ENCODE measurements around the gene RIOK1. TPM values are rescaled to one million over a fixed set of nuclear protein-coding genes. Genes with fewer than 3 reads are reported as not detected.

RIOK1 gene
- total and polyA plus RNA-seq, 2 of the 13 experiments (the other 11 are each of a cell fraction or from before 2014, with no cell fraction given): 9.4 to 37.8 TPM

DNA sequence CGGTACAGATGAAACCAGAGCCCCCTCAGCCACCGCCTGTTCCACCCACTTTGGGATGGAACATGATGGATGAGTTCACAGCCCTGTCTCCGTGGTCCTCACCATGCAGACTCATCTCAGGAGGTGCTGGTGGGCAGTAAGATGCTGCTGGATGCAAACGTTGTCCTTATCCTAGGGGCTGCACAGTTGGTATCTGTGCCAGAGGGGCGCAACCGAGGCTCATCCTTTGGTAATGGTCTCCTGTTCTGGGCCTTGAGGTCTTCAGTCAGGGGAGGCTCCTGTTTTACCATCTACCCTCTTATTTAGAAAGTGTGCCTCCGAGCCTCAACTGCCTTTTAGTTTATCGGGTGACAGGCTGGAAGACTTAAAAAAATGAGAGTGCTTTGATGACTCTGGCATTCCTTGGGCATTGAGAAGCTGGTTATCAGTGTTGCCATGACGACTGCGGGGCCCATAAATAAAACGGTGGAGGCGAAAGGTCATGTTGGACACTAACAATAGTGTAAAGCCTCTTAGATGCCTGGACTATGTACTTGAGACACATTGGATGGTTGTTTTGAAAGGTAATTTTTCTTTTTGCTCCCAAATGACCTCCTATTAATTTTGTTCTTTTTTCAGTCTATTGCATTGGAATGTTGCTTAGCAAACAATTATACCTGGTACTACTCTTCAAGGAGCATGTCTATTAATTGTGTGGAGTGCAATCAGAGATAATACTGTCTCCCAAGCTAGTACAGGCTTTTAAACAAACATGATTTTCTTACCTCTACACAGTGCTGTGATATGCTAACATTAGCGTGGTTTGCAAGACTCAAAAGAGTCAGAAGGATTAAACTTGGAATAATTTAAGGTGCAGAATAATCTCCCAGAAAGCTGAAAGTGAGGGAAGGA lies 77.6 kb downstream of the RIOK1 start (continued):
- TF ChIP-seq ZNF7 (CRISPR knock-in tag; IDR thresholded peaks at IDR 0.05) (no peak), ZNF615 (CRISPR knock-in tag; IDR thresholded peaks at IDR 0.05; ENCODE audit: borderline replicate concordance) (no peak), TEAD3 (CRISPR knock-in tag; optimal IDR thresholded peaks at IDR 0.05; ENCODE audit: borderline replicate concordance) (peak; percentile 84), IRX3 (CRISPR knock-in tag; IDR thresholded peaks at IDR 0.05; ENCODE audit: borderline replicate concordance, low read depth) (no peak), FOSL1 (CRISPR knock-in tag; IDR thresholded peaks at IDR 0.05; ENCODE audit: borderline replicate concordance) (no peak), FIP1L1 (IDR thresholded peaks at IDR 0.05; ENCODE audit: borderline replicate concordance, insufficient read depth, low read depth, low read length) (no peak), THAP9 (CRISPR knock-in tag; IDR thresholded peaks at IDR 0.05; ENCODE audit: borderline replicate concordance) (no peak), SOX5 (CRISPR knock-in tag; IDR thresholded peaks at IDR 0.05; ENCODE audit: borderline replicate concordance) (peak; percentile 87), ZNF430 (CRISPR knock-in tag; IDR thresholded peaks at IDR 0.05) (no peak), FOXK2 (IDR thresholded peaks at IDR 0.05) (no peak), ZNF841 (CRISPR knock-in tag; IDR thresholded peaks at IDR 0.05; ENCODE audit: borderline replicate concordance) (no peak), HMG20B (CRISPR knock-in tag; conservative IDR thresholded peaks at IDR 0.05) (0 out of 2 replicates have a peak, but pooled peaks have one; percentile 33), GTF3A (CRISPR knock-in tag; conservative IDR thresholded peaks at IDR 0.05) (no peak), ZFX (CRISPR knock-in tag; IDR thresholded peaks at IDR 0.05; ENCODE audit: low read depth) (no peak), ATAD3A (CRISPR knock-in tag; IDR thresholded peaks at IDR 0.05) (no peak), KLF6 (CRISPR knock-in tag; IDR thresholded peaks at IDR 0.05) (0 out of 2 replicates have a peak, but pooled peaks have one; percentile 39), ZNF280D (CRISPR knock-in tag; IDR thresholded peaks at IDR 0.05) (no peak), DNMT1 (CRISPR knock-in tag; IDR thresholded peaks at IDR 0.05) (no peak), MAFK (conservative IDR thresholded peaks at IDR 0.05 in 1 of 2, IDR thresholded peaks at IDR 0.05 in 1 of 2; ENCODE audit: low read length in 2 of 2) (no peak), ZSCAN22 (CRISPR knock-in tag; IDR thresholded peaks at IDR 0.05) (no peak), MAZ (IDR thresholded peaks at IDR 0.05; ENCODE audit: borderline replicate concordance, low read depth, low read length) (no peak), MAZ (CRISPR knock-in tag; IDR thresholded peaks at IDR 0.05; ENCODE audit: low read depth) (no peak)
- TF ChIP-seq, protein P1, sequence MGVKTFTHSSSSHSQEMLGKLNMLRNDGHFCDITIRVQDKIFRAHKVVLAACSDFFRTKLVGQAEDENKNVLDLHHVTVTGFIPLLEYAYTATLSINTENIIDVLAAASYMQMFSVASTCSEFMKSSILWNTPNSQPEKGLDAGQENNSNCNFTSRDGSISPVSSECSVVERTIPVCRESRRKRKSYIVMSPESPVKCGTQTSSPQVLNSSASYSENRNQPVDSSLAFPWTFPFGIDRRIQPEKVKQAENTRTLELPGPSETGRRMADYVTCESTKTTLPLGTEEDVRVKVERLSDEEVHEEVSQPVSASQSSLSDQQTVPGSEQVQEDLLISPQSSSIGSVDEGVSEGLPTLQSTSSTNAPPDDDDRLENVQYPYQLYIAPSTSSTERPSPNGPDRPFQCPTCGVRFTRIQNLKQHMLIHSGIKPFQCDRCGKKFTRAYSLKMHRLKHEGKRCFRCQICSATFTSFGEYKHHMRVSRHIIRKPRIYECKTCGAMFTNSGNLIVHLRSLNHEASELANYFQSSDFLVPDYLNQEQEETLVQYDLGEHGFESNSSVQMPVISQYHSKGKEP (CRISPR knock-in tag; IDR thresholded peaks at IDR 0.05): no peak

All from HepG2 (cell line).